ENCODE measurements around the gene TFAP2C. TPM values are rescaled to one million over a fixed set of nuclear protein-coding genes. Genes with fewer than 3 reads are reported as not detected.

TFAP2C gene
- total RNA-seq, 2 donors from 2014 or later, result 0.57 to 1.3 TPM

DNA sequence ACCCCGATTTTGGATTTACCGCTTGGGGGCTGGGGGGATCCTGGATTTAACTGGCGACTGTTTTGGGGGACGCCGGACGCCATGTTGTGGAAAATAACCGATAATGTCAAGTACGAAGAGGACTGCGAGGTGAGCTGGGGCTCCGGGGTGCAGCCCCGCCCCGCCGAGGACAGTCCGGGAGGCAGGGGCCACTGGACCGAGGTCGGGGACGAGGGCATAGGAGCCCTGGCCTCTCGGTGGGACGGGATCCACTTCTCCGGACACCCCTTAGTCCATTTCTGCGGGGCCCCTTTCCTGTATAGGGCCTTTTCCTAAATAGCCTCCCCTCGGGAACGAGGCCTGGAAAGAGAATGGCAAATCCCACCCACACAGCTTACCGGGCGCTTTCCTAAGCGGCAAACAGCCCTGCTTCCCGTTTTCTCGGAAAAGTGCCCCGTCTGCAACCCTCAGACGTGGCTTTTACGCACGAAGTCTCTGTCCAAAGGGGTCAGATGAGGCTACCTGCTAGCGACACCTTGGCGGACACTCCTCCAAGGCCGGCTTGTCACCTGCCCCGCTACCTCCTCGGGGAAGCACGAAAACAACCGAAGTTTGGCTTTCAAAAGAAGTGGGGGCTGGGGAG lies 469 bp downstream of the TFAP2C start:
- no peak for DNase-seq
- TF ChIP-seq, protein P1, sequence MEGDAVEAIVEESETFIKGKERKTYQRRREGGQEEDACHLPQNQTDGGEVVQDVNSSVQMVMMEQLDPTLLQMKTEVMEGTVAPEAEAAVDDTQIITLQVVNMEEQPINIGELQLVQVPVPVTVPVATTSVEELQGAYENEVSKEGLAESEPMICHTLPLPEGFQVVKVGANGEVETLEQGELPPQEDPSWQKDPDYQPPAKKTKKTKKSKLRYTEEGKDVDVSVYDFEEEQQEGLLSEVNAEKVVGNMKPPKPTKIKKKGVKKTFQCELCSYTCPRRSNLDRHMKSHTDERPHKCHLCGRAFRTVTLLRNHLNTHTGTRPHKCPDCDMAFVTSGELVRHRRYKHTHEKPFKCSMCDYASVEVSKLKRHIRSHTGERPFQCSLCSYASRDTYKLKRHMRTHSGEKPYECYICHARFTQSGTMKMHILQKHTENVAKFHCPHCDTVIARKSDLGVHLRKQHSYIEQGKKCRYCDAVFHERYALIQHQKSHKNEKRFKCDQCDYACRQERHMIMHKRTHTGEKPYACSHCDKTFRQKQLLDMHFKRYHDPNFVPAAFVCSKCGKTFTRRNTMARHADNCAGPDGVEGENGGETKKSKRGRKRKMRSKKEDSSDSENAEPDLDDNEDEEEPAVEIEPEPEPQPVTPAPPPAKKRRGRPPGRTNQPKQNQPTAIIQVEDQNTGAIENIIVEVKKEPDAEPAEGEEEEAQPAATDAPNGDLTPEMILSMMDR (IDR thresholded peaks at IDR 0.05), result no peak
- no peaks in the 10 kb centered on the region for H3K36me3 ChIP-seq
- H3K9me3 ChIP-seq, result no peaks in the 10 kb centered on the region
- H3K27ac ChIP-seq, result no peak overlapping the region
- H3K9ac ChIP-seq (ENCODE audit: low read depth in 2 of 2, low read length in 2 of 2), result peak overlapping the region; percentile 51 to 60
- peaks cover 64% of the 10 kb centered on the region for H3K27me3 ChIP-seq
- intact Hi-C loops (cut with DNase I), result no loop called here
- peaks cover 10% of the 10 kb centered on the region for H3K4me1 ChIP-seq
- peak overlapping the region; percentile 46 for H3K4me3 ChIP-seq

- Histone ChIP-seq H3K27ac (no peak overlapping the region), H3K9me3 (no peaks in the 10 kb centered on the region), H3K9ac (ENCODE audit: low read depth in 2 of 2, low read length in 2 of 2) (peak overlapping the region; percentile 35 to 51), H3K36me3 (no peaks in the 10 kb centered on the region), H3K4me3 (peak overlapping the region; percentile 46), H3K27me3 (peaks cover 62% of the 10 kb centered on the region), H3K4me1 (peaks cover 10% of the 10 kb centered on the region)
- intact Hi-C loops (cut with DNase I), result no loop called here
- peak; percentile 58 for DNase-seq
- TF ChIP-seq, protein P1 (IDR thresholded peaks at IDR 0.05), result peak; percentile 35
Observed at GRCh38 chr20:56630086-56630493, 984 bp downstream of the TFAP2C start.

DNA sequence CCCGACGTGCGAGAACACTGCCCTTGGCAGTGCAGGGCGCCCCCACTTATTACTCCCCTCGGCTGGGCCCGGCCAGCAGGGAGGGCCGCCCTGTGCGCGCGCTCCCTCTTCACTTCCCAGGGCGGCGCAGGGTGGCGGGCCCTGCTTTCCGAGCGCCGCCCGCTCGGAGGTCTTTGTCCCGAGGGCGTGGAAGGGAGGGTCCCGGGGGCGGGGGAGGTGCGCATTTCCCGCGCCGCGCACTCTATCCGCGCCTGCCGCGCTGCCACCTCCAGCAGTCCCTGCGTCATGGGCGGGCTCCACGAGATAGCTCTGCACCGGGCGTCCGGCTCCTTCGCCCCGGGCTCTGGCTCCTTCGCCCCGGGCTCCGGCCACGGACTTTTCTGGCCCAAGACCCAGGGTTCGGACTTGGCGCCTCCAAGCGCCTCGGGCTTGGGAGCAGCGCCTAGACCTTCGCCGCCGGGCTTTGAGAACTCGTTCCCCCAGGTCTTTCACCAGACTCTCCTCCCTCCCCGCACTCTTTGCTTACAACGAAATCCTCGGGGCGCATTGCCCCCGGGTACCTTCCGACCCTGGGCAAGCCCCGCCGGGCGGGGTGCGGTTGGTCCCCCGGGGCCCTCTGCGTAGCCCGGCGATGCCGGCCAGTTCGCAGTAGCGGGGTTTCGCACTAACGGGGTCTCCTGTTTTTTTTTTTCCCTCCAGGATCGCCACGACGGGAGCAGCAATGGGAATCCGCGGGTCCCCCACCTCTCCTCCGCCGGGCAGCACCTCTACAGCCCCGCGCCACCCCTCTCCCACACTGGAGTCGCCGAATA lies 1.6 kb downstream of the TFAP2C start:
- Histone ChIP-seq H3K9me3 (no peaks in the 10 kb centered on the region), H3K4me1 (peaks cover 10% of the 10 kb centered on the region), H3K27ac (no peak overlapping the region), H3K27me3 (peaks cover 56% of the 10 kb centered on the region), H3K4me3 (peak overlapping the region; percentile 46), H3K36me3 (no peaks in the 10 kb centered on the region), H3K9ac (ENCODE audit: low read depth in 2 of 2, low read length in 2 of 2) (no peak overlapping the region)
- intact Hi-C loops (cut with DNase I), result no loop called here
- DNase-seq, result peak; percentile 20
- TF ChIP-seq, protein P1 (IDR thresholded peaks at IDR 0.05), result no peak

DNA sequence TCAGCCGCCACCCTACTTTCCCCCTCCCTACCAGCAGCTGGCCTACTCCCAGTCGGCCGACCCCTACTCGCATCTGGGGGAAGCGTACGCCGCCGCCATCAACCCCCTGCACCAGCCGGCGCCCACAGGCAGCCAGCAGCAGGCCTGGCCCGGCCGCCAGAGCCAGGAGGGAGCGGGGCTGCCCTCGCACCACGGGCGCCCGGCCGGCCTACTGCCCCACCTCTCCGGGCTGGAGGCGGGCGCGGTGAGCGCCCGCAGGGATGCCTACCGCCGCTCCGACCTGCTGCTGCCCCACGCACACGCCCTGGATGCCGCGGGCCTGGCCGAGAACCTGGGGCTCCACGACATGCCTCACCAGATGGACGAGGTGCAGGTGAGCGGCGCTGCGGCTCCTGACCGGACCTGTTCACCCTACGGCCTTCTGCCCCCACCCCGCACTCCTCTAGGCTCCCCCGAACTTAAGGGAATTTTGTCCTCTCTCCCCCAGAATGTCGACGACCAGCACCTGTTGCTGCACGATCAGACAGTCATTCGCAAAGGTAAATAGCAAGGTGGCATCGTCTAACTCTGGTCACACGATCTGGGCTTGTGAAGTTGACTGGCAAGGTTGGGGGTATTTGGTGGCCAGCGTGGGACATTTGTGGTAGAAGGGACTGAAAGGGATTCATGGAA lies 2.3 kb downstream of the TFAP2C start:
- TF ChIP-seq, protein P1 (IDR thresholded peaks at IDR 0.05), result no peak
- Histone ChIP-seq H3K27ac (no peak overlapping the region), H3K4me1 (peaks cover 10% of the 10 kb centered on the region), H3K9me3 (no peaks in the 10 kb centered on the region), H3K27me3 (peaks cover 48% of the 10 kb centered on the region), H3K9ac (ENCODE audit: low read depth in 2 of 2, low read length in 2 of 2) (no peak overlapping the region), H3K4me3 (no peak overlapping the region), H3K36me3 (no peaks in the 10 kb centered on the region)
- DNase-seq, result no peak
- intact Hi-C loops (cut with DNase I), result no loop called here

DNA sequence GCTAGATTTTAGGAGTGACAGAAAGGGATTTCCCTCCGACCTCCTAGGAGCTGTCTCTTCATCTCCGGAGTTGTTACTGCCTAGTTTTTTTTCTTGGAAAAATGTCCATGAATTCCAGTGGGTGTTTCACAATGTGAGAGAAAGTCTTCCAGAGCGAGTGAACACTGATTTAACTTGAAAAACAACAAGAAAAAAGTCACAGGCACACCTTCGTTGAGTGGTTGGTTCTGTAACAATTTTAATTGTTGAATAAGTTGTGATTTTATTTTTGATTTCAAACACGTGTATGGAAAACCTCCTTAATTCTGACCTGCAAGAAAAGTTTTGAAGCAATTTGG lies 2.9 kb downstream of the TFAP2C start:
- peaks cover 10% of the 10 kb centered on the region for H3K4me1 ChIP-seq
- no peak overlapping the region for H3K4me3 ChIP-seq
- no peaks in the 10 kb centered on the region for H3K9me3 ChIP-seq
- peaks cover 43% of the 10 kb centered on the region for H3K27me3 ChIP-seq
- intact Hi-C loops (cut with DNase I), result no loop called here
- DNase-seq, result no peak
- H3K9ac ChIP-seq (ENCODE audit: low read depth in 2 of 2, low read length in 2 of 2), result no peak overlapping the region
- TF ChIP-seq, protein P1 (IDR thresholded peaks at IDR 0.05), result no peak
- H3K27ac ChIP-seq, result no peak overlapping the region
- no peaks in the 10 kb centered on the region for H3K36me3 ChIP-seq
